ENCODE results near the gene DVL1.
"Not testable (repeated sequence)": the region's sequence is repeated elsewhere in the genome, so short reads cannot be mapped to it uniquely, and the experiment has no call there.

DVL1 gene

GRCh38 chr1:1371746-1372711, 22.8 kb upstream of the DVL1 start:
- peak; percentile 94 to 95 (median 94) for TF ChIP-seq CTCF (IDR thresholded peaks at IDR 0.05; ENCODE audit: unreplicated experiment in 3 of 3)
- H3K9me3 Mint-ChIP-seq, result no peaks in the 10 kb centered on the region
- H3K27ac Mint-ChIP-seq, result no peak overlapping the region
- peaks cover 4% of the 10 kb centered on the region for H3K27me3 Mint-ChIP-seq (ENCODE audit: low read depth)
- peaks cover 6% of the 10 kb centered on the region for H3K4me1 Mint-ChIP-seq
- H3K4me3 Mint-ChIP-seq, result peak overlapping the region; percentile 68 to 77 (median 71)
- no peaks in the 10 kb centered on the region for H3K36me3 Mint-ChIP-seq (ENCODE audit: low read depth)

- Mint-ChIP-seq H3K27ac (no peak overlapping the region), H3K4me3 (no peak overlapping the region), H3K27me3 (ENCODE audit: low read depth) (peaks cover 4% of the 10 kb centered on the region), H3K4me1 (peaks cover 6% of the 10 kb centered on the region), H3K36me3 (ENCODE audit: low read depth) (no peaks in the 10 kb centered on the region), H3K9me3 (no peaks in the 10 kb centered on the region)
- no peak for TF ChIP-seq CTCF (IDR thresholded peaks at IDR 0.05; ENCODE audit: unreplicated experiment in 3 of 3)
Measured at GRCh38 chr1:1371364-1371745, 22.1 kb upstream of the DVL1 start.

GRCh38 chr1:1370771-1371300, 21.6 kb upstream of the DVL1 start:
- H3K36me3 Mint-ChIP-seq (ENCODE audit: low read depth), result no peaks in the 10 kb centered on the region
- no peak overlapping the region for H3K27ac Mint-ChIP-seq
- H3K4me1 Mint-ChIP-seq, result peaks cover 6% of the 10 kb centered on the region
- TF ChIP-seq CTCF (IDR thresholded peaks at IDR 0.05; ENCODE audit: unreplicated experiment in 3 of 3), result no peak
- no peak overlapping the region for H3K4me3 Mint-ChIP-seq
- no peaks in the 10 kb centered on the region for H3K9me3 Mint-ChIP-seq
- peaks cover 4% of the 10 kb centered on the region for H3K27me3 Mint-ChIP-seq (ENCODE audit: low read depth)

GRCh38 chr1:1370094-1370493, 20.9 kb upstream of the DVL1 start:
- not testable (repeated sequence) for H3K4me1 Mint-ChIP-seq; H3K27ac Mint-ChIP-seq; H3K27me3 Mint-ChIP-seq (ENCODE audit: low read depth); H3K9me3 Mint-ChIP-seq; H3K36me3 Mint-ChIP-seq (ENCODE audit: low read depth)
- peak overlapping the region; percentile 24 to 56 (median 28) for H3K4me3 Mint-ChIP-seq

GRCh38 chr1:1367315-1367714, 18.1 kb upstream of the DVL1 start:
- Mint-ChIP-seq H3K4me3 (no peak overlapping the region), H3K27me3 (ENCODE audit: low read depth) (peaks cover 4% of the 10 kb centered on the region), H3K27ac (no peak overlapping the region), H3K36me3 (ENCODE audit: low read depth) (no peaks in the 10 kb centered on the region), H3K4me1 (peaks cover under 1% of the 10 kb centered on the region), H3K9me3 (no peaks in the 10 kb centered on the region)
- no peak for TF ChIP-seq CTCF (IDR thresholded peaks at IDR 0.05; ENCODE audit: unreplicated experiment in 3 of 3)

GRCh38 chr1:1366699-1367066, 17.5 kb upstream of the DVL1 start:
- no peak for TF ChIP-seq CTCF (IDR thresholded peaks at IDR 0.05; ENCODE audit: unreplicated experiment in 3 of 3)
- Mint-ChIP-seq H3K9me3 (no peaks in the 10 kb centered on the region), H3K27me3 (ENCODE audit: low read depth) (peaks cover 4% of the 10 kb centered on the region), H3K4me1 (peaks cover 7% of the 10 kb centered on the region), H3K4me3 (no peak overlapping the region), H3K27ac (no peak overlapping the region), H3K36me3 (ENCODE audit: low read depth) (no peaks in the 10 kb centered on the region)

All from nephron (organoid).